OCI-LY1 (cell line): Measurements from ENCODE around the gene DPM2.

Experiments used
- EZH2 ChIP-seq: fragments of 200-600 bp; sonication (generic), shearing (Covaris generic); IDR thresholded peaks from 2 replicates; pipeline ENCODE4 v1.8.0; 2017; ENCODE audit warnings: borderline replicate concordance, mixed run types, mild to moderate bottlenecking, antibody characterized with exemption, low read length, moderate library complexity, mixed read lengths
- TF ChIP-seq, protein P1 (sequence below): fragments of 200-600 bp; sonication (generic), shearing (Covaris generic); IDR thresholded peaks from 2 replicates; pipeline ENCODE4 v1.5.1; 2017; ENCODE audit warnings: mild to moderate bottlenecking, antibody characterized with exemption, low read length, moderate library complexity, mixed read lengths

DNA sequence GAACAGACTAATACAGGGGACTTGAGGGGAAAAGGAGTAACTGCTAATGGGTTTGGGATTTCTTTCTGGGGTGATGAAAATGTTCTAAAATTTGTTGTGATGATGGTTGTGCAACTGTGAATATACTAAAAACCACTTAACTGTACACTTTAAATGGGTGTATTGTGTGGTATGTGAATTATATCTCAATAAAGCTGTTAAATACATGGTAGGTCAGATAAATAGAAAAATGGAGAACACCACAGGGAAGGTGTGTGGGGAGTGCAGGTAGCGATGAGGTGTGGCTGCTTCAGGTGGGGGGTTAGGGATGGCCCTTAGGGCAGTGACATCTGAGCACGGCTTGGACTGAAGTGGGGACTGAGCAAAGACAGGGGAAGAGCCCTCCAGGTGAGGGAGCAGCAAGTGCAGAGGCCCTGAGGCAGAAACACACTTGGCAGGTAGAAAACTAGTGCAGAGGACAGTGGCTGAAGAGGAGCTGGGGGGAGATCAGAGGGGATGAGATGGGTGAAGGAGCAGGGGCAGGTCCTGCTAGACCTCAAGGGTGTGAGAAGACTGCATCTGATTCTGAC, 22.3 kb upstream of the DPM2 start:
- TF ChIP-seq, protein P1, sequence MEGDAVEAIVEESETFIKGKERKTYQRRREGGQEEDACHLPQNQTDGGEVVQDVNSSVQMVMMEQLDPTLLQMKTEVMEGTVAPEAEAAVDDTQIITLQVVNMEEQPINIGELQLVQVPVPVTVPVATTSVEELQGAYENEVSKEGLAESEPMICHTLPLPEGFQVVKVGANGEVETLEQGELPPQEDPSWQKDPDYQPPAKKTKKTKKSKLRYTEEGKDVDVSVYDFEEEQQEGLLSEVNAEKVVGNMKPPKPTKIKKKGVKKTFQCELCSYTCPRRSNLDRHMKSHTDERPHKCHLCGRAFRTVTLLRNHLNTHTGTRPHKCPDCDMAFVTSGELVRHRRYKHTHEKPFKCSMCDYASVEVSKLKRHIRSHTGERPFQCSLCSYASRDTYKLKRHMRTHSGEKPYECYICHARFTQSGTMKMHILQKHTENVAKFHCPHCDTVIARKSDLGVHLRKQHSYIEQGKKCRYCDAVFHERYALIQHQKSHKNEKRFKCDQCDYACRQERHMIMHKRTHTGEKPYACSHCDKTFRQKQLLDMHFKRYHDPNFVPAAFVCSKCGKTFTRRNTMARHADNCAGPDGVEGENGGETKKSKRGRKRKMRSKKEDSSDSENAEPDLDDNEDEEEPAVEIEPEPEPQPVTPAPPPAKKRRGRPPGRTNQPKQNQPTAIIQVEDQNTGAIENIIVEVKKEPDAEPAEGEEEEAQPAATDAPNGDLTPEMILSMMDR: no peak
- TF ChIP-seq EZH2: no peak
